ENCODE results near the gene ZNF571. TPM values are rescaled to one million over a fixed set of nuclear protein-coding genes. Genes with fewer than 3 reads are reported as not detected.

Gene ZNF571
- total RNA-seq, 1 donor, result 2.5 TPM

DNA sequence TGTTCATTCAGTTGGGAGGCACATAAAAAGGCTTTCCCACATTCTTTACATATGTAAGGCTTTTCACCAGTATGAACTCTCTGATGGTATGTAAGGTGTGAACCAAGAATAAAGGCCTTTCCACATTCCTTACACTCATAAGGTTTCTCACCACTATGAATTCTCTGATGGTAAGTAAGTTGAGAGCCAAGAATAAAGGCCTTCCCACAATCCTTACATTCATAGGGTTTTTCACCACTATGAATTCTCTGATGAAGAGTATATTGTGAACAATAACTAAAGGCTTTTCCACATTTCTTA, 29.3 kb downstream of the ZNF571 start:
- no peak overlapping the region for H3K4me3 ChIP-seq (ENCODE audit: low read depth, low read length)
- TF ChIP-seq CTCF (IDR thresholded peaks at IDR 0.05; ENCODE audit: insufficient read depth, low read length), result no peak
- no peak for DNase-seq (ENCODE audit: low read depth)

DNA sequence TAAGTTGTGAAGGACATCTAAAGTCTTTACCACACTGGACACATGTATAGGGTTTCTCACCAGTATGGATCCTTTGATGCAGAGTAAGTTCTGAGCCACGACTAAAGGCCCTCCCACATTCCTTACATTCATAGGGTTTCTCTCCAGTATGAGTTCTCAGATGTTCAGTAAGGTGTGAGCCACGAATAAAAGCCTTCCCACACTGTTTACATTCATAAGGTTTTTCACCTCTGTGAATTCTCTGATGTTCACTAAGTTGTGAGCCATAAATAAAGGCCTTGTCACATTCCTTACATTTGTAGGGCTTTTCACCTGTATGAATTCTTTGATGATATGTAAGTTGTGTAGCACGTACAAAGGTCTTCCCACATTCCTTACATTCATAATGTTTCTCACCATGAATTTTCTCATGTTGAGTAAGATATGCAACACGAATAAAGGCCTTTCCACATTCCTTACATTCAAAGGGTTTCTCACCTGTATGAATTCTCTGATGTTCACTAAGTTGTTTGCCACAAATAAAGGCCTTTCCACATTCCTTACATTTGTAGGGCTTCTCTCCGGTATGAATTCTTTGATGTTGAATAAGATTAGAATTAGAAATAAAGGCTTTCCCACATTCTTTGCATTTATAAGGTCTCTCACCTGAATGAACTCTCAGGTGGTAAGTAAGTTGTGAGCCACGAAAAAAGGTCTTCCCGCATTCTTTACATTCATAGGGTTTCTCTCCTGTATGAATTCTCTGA, 29.8 kb downstream of the ZNF571 start:
- no peak for TF ChIP-seq CTCF (IDR thresholded peaks at IDR 0.05; ENCODE audit: insufficient read depth, low read length)
- DNase-seq (ENCODE audit: low read depth), result no peak
- H3K4me3 ChIP-seq (ENCODE audit: low read depth, low read length), result no peak overlapping the region

GRCh38 chr19:37563518-37563917, 31.1 kb downstream of the ZNF571 start:
- TF ChIP-seq CTCF (IDR thresholded peaks at IDR 0.05; ENCODE audit: insufficient read depth, low read length), result no peak
- no peak overlapping the region for H3K4me3 ChIP-seq (ENCODE audit: low read depth, low read length)
- no peak for DNase-seq (ENCODE audit: low read depth)

DNA sequence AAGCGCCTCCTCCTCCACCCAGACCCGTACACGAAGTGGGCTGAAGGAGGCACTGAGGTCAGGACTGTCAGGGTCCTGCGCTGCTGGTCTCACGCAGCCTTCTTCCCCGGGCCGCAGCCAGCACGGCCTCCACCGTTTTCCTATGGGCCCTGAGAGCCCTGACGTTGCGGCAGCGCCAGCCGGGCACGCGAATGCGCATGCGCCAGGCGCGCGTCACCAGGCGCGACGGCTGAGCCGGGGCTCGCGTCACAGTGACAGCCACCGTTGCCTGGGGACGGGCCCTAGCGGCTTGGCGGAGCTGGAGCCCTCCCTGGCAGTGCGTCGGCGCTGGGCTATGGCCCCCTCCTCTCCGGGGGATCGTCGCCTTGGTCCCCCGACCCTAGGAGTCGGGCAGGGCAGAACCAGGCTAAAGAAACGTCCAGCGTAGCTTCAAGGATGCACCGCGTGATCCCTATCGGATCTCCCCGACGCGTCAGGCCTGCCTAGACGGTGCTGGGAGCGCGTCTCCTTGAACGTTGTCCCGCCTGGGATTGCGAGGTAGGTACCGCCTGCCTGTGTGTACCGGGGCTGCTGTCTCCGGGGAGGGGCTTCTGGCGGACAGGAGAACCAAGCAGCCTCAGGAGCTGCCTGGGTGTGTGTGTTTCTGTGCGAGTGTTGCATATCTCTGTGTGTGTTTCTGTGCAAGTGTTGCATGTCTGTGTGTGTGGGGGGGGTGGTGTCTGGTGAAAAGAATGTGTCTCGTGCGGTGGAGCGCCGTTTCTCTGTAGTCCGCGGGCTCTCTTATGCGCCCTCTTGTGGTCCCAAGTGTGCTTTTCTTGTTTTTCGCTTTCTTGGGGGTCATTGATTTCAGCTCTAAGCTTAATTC, 43.2 kb downstream of the ZNF571 start:
- peak; percentile 43 for TF ChIP-seq CTCF (IDR thresholded peaks at IDR 0.05; ENCODE audit: insufficient read depth, low read length)
- H3K4me3 ChIP-seq (ENCODE audit: low read depth, low read length), result peak overlapping the region; percentile 71

GRCh38 chr19:37537391-37537947, 57.1 kb downstream of the ZNF571 start:
- no peak for DNase-seq (ENCODE audit: low read depth)

More for the DNA sequence above, 43.2 kb downstream of the ZNF571 start:
- DNase-seq (ENCODE audit: low read depth), result peak; percentile 51

GRCh38 chr19:37519890-37520289, 74.7 kb downstream of the ZNF571 start:
- no peak for TF ChIP-seq CTCF (IDR thresholded peaks at IDR 0.05; ENCODE audit: insufficient read depth, low read length)
- no peak overlapping the region for H3K4me3 ChIP-seq (ENCODE audit: low read depth, low read length)
- DNase-seq (ENCODE audit: low read depth), result no peak

More at GRCh38 chr19:37537391-37537947, 57.1 kb downstream of the ZNF571 start:
- no peak overlapping the region for H3K4me3 ChIP-seq (ENCODE audit: low read depth, low read length)
- no peak for TF ChIP-seq CTCF (IDR thresholded peaks at IDR 0.05; ENCODE audit: insufficient read depth, low read length)

Other genes starting within 250 kb of the ZNF571 start
- 6.8 and 9.2 TPM in 2 replicates for gene ZNF527, start 223.7 kb downstream of the ZNF571 start, total RNA-seq (ENCODE audit: low replicate concordance)
- 7.3 and 8.4 TPM in 2 replicates for gene ZNF569, start 127.3 kb downstream of the ZNF571 start, total RNA-seq (ENCODE audit: low replicate concordance)
- 8.4 and 24.9 TPM in 2 replicates for gene ZNF570, start 125.4 kb downstream of the ZNF571 start, total RNA-seq (ENCODE audit: low replicate concordance)
- 0.27 and 2.9 TPM in 2 replicates for gene ZNF793, start 87.9 kb downstream of the ZNF571 start, total RNA-seq (ENCODE audit: low replicate concordance)
- 0.36 and 2.1 TPM in 2 replicates for gene ZNF540, start 84 bp upstream of the ZNF571 start, total RNA-seq (ENCODE audit: low replicate concordance)
- 14.8 and 39.8 TPM in 2 replicates for gene ZFP30, start 60.7 kb upstream of the ZNF571 start, total RNA-seq (ENCODE audit: low replicate concordance)
- gene ZNF607, start 125.0 kb upstream of the ZNF571 start, total RNA-seq (ENCODE audit: low replicate concordance), result 3.2 and 4.9 TPM in 2 replicates
- 10.4 and 34.8 TPM in 2 replicates for gene ZNF573, start 184.8 kb upstream of the ZNF571 start, total RNA-seq (ENCODE audit: low replicate concordance)